Endothelial cell of umbilical vein (primary cell): ENCODE measurements around the gene ZNF776. TPM values are rescaled to one million over a fixed set of nuclear protein-coding genes. Genes with fewer than 3 reads are reported as not detected.
A peak's percentile ranks its signal among the peaks of the same experiment; 100 is the strongest.

ENCODE experiments used
- BruUV-seq: library from RNA; stranded (reverse); fragments of 400-500 nt; replicated peaks from 2 replicates; lab custom pipeline; 2021; lab: Mats Ljungman, UMichigan
- CTCF ChIA-PET: fragments of 300-600, 350-600 bp; sonication (Branson Sonifier 250); formaldehyde crosslinking; loops from one replicate; lab custom pipeline; 2021; ENCODE audit warnings: antibody characterized with exemption, inconsistent platforms; lab: Charles Lee
- POLR2A ChIA-PET: fragments of 300-600, 350-600 bp; sonication (Branson Sonifier 250); formaldehyde crosslinking; loops from one replicate; lab custom pipeline; 2021; ENCODE audit warnings: antibody characterized with exemption, inconsistent platforms; lab: Charles Lee
- DNase-seq: peaks from one replicate; pipeline ENCODE4 v3.0.0-alpha.2; 2011; ENCODE audit warnings: low read depth, low spot score
- FAIRE-seq: peaks from 2 replicates; lab custom pipeline; 2011; peaks lifted over from hg19 to GRCh38; lab: Jason Lieb, UNC
- H2AFZ ChIP-seq: 2 replicates; pipeline ENCODE4 v1.6.0; 2012; ENCODE audit warnings: low read depth, low read length, control low read depth, inconsistent platforms
- H3K27ac ChIP-seq: 2 replicates; pipeline ENCODE4 v1.5.1; 2011; ENCODE audit warnings: low read depth, mild to moderate bottlenecking, control low read depth, low read length, moderate library complexity; ENCODE audit not compliant: insufficient read depth
- H3K27me3 ChIP-seq, 2 experiments: 2 replicates each; pipeline versions ENCODE4 v1.6.0 to v1.6.1; 2011; ENCODE audit warnings: low read length in 2 of 2, mixed read lengths in 1 of 2; ENCODE audit not compliant: control insufficient read depth in 2 of 2, insufficient read depth in 2 of 2
- H3K36me3 ChIP-seq, 2 experiments: 2 replicates in 1 of 2; 3 replicates in 1 of 2; pipeline ENCODE4 v1.5.1; 2011; ENCODE audit warnings: low read length in 2 of 2, mild to moderate bottlenecking in 1 of 2, moderate library complexity in 1 of 2; ENCODE audit not compliant: control insufficient read depth in 2 of 2, insufficient read depth in 2 of 2; ENCODE audit errors: extremely low read depth in 1 of 2
- H3K4me1 ChIP-seq: 3 replicates; pipeline ENCODE4 v1.5.1; 2011; ENCODE audit warnings: mild to moderate bottlenecking, low read length; ENCODE audit not compliant: control insufficient read depth, insufficient read depth; ENCODE audit errors: extremely low read depth
- H3K4me2 ChIP-seq: 2 replicates; pipeline ENCODE4 v1.6.1; 2011; ENCODE audit warnings: low read length, control low read depth, mixed read lengths; ENCODE audit not compliant: insufficient read depth
- H3K4me3 ChIP-seq, 3 experiments: fragments of 200-600 bp in 1 of 3; sonication (generic), shearing (Covaris generic) in 1 of 3; replicated peaks in 1 of 3; 2 replicates each; pipeline ENCODE4 v1.5.1; 2011 to 2016; ENCODE audit warnings: control low read depth in 3 of 3, low read length in 3 of 3, mild to moderate bottlenecking in 2 of 3, inconsistent platforms in 1 of 3, low read depth in 1 of 3, moderate library complexity in 1 of 3; ENCODE audit not compliant: insufficient read depth in 1 of 3
- H3K79me2 ChIP-seq: 2 replicates; pipeline ENCODE4 v1.6.0; 2012; ENCODE audit warnings: low read length, inconsistent platforms; ENCODE audit not compliant: control insufficient read depth, insufficient read depth
- H3K9ac ChIP-seq: replicated peaks from 2 replicates; pipeline ENCODE3; 2011; ENCODE audit warnings: low read length, control low read depth; ENCODE audit not compliant: insufficient read depth; ENCODE audit errors: extremely low read depth
- H3K9me1 ChIP-seq: replicated peaks from 3 replicates; pipeline ENCODE4 v1.6.0; 2011; ENCODE audit warnings: mild to moderate bottlenecking, low read length; ENCODE audit not compliant: control insufficient read depth, insufficient read depth; ENCODE audit errors: extremely low read depth
- H3K9me3 ChIP-seq: replicated peaks from 2 replicates; pipeline ENCODE4 v1.5.1; 2012; ENCODE audit warnings: low read length, inconsistent platforms; ENCODE audit not compliant: control insufficient read depth, insufficient read depth
- H4K20me1 ChIP-seq: replicated peaks from 2 replicates; pipeline ENCODE3; 2011; ENCODE audit warnings: mild to moderate bottlenecking, low read length; ENCODE audit not compliant: control insufficient read depth, insufficient read depth; ENCODE audit errors: extremely low read depth
- EZH2 ChIP-seq: IDR thresholded peaks from 2 replicates; pipeline ENCODE4 v1.6.1; 2012; ENCODE audit warnings: borderline replicate concordance, low read depth, mild to moderate bottlenecking, moderate library complexity, low read length, inconsistent platforms; ENCODE audit not compliant: severe bottlenecking
- FOS ChIP-seq: IDR thresholded peaks from 2 replicates; pipeline ENCODE4 v1.6.1; 2011; ENCODE audit warnings: mild to moderate bottlenecking, low read length, moderate library complexity, borderline replicate concordance; ENCODE audit not compliant: insufficient read depth
- GATA2 ChIP-seq: IDR thresholded peaks from 2 replicates; pipeline ENCODE4 v1.7.0; 2011; ENCODE audit warnings: low read depth, mild to moderate bottlenecking, moderate library complexity, mixed read lengths, low read length; ENCODE audit not compliant: insufficient read length, insufficient read depth
- JUN ChIP-seq: IDR thresholded peaks from 2 replicates; pipeline ENCODE4 v1.6.1; 2011; ENCODE audit warnings: borderline replicate concordance, low read depth; ENCODE audit not compliant: insufficient read length, insufficient read depth
- MYC ChIP-seq: IDR thresholded peaks from one replicate; pipeline ENCODE4 v1.6.1; 2011; ENCODE audit warnings: mild to moderate bottlenecking, low read depth, low read length
- POLR2A ChIP-seq: IDR thresholded peaks from 2 replicates; pipeline ENCODE4 v1.6.1; 2012; ENCODE audit warnings: low read depth, mild to moderate bottlenecking, control low read depth, low read length
- POLR2AphosphoS5 ChIP-seq: IDR thresholded peaks from 2 replicates; pipeline ENCODE4 v1.6.1; 2012; ENCODE audit warnings: low read depth, mild to moderate bottlenecking, control low read depth, low read length, moderate library complexity; ENCODE audit not compliant: insufficient read depth
- dilution Hi-C: fragments of 300-500 bp; cut with MboI; formaldehyde crosslinking; loops from one replicate; pipeline ENCODE4 v1.15.0; 2019; ENCODE audit warnings: low sequenced_read_pairs; ENCODE audit not compliant: extremely low pct_ligation_motif_present
- intact Hi-C: fragments of 100-400 bp; cut with micrococcal nuclease; formaldehyde crosslinking; loops from one replicate; pipeline ENCODE4 v1.10.0; 2022
- polyA plus RNA-seq, 4 experiments: library from polyadenylated mRNA; depleted of rRNA in 3 of 4; stranded (reverse) in 3 of 4; unstranded in 1 of 4; fragments of >200 nt; gene quantifications; 2 replicates each; pipeline versions ENCODE4 v1.2.1 to v1.2.3, GENCODE V29; 2011 to 2012; ENCODE audit warnings: missing spikeins in 1 of 4
- total RNA-seq: library from RNA; stranded (reverse); gene quantifications from 2 replicates; pipeline ENCODE4 v1.2.3, GENCODE V29; 2021
- TF ChIP-seq, protein P1 (sequence below), 2 donors: IDR thresholded peaks; 1 replicate in 1 of 2; 2 replicates in 1 of 2; pipeline ENCODE4 v1.5.1; 2011; ENCODE audit warnings: low read length in 2 of 2, mild to moderate bottlenecking in 2 of 2, moderate library complexity in 2 of 2, control low read depth in 1 of 2, inconsistent platforms in 1 of 2, low read depth in 1 of 2; ENCODE audit not compliant: insufficient read depth in 1 of 2; ENCODE audit errors: extremely low read depth in 1 of 2
- TF ChIP-seq, protein P2 (sequence below): IDR thresholded peaks from 2 replicates; pipeline ENCODE4 v1.6.1; 2011; ENCODE audit not compliant: insufficient read depth, insufficient read length

The ZNF776 gene
- total and polyA plus RNA-seq, 2 donors (not counting 3 experiments of a cell fraction or from before 2014, with no cell fraction given): 5.7 to 12.1 TPM

DNA sequence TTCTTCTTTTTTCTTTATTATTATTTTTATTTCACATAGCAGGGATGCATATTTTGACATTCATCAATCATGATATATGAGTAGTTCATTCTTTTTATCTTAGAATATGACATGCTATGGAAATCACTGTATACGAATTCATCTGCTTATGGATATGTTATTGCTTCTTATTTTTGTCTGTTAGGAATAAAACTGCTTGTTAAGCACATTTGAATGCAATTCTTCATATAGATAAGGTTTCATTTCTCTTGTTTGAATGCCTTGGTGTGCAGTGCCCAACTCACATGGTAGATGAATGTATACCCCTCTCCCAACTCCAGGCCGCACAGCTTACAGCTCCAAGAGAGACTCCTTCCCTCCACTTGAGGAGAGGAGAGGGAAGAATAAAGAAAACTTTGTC lies 11.3 kb downstream of the ZNF776 start:
- peaks cover 11 to 33% of the 10 kb centered on the region in 2 experiments for H3K36me3 ChIP-seq
- H3K4me1 ChIP-seq: no peaks in the 10 kb centered on the region
- H3K4me2 ChIP-seq: no peak overlapping the region
- H3K9me1 ChIP-seq: no peaks in the 10 kb centered on the region
- H3K27ac ChIP-seq: no peak overlapping the region
- peaks cover 15% of the 10 kb centered on the region for H3K9me3 ChIP-seq
- intact Hi-C loops (no loop called here), dilution Hi-C loops (no loop called here)
- H3K27me3 ChIP-seq: no peaks in the 10 kb centered on the region
- no TSS peak for BruUV-seq
- TF ChIP-seq, protein P1, sequence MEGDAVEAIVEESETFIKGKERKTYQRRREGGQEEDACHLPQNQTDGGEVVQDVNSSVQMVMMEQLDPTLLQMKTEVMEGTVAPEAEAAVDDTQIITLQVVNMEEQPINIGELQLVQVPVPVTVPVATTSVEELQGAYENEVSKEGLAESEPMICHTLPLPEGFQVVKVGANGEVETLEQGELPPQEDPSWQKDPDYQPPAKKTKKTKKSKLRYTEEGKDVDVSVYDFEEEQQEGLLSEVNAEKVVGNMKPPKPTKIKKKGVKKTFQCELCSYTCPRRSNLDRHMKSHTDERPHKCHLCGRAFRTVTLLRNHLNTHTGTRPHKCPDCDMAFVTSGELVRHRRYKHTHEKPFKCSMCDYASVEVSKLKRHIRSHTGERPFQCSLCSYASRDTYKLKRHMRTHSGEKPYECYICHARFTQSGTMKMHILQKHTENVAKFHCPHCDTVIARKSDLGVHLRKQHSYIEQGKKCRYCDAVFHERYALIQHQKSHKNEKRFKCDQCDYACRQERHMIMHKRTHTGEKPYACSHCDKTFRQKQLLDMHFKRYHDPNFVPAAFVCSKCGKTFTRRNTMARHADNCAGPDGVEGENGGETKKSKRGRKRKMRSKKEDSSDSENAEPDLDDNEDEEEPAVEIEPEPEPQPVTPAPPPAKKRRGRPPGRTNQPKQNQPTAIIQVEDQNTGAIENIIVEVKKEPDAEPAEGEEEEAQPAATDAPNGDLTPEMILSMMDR (IDR thresholded peaks at IDR 0.05; ENCODE audit: extremely low read depth in 1 of 2, insufficient read depth in 1 of 2, low read depth in 1 of 2, low read length in 2 of 2): no peak
- CTCF ChIA-PET: no interaction called here
- no peak for DNase-seq
- H3K79me2 ChIP-seq: no peaks in the 10 kb centered on the region
- POLR2A ChIA-PET: no interaction called here
- no peaks in the 10 kb centered on the region for H4K20me1 ChIP-seq
- H2AFZ ChIP-seq: no peak overlapping the region
- FAIRE-seq: no peak
- H3K4me3 ChIP-seq: no peak overlapping the region
- no peak overlapping the region for H3K9ac ChIP-seq

DNA sequence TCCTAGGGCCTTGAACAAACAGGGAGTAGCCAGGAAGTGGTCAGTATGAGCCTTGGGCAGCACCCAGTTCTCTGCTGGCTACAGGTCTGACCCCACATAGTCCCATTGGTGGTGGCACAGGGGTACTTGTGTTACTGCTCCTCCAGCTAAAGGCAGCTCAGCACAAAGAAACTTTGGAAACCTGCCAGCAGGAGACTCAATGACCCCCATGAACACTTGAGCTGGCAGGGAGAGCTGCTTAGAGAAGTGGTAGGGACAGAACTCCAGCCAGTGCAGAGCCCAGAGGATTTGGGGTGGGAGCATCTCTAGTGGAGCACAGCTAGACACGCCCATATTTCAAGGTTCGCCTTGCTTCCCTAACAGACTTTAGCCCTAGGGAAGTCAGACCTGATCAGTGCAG lies 12.5 kb downstream of the ZNF776 start:
- Histone ChIP-seq H2AFZ (no peak overlapping the region), H3K36me3 (peaks cover 0 to 21% of the 10 kb centered on the region in 2 experiments)

More for the DNA sequence above, 12.5 kb downstream of the ZNF776 start:
- Histone ChIP-seq H3K27me3 (no peaks in the 10 kb centered on the region), H4K20me1 (no peaks in the 10 kb centered on the region), H3K79me2 (no peaks in the 10 kb centered on the region), H3K9ac (no peak overlapping the region), H3K4me1 (no peaks in the 10 kb centered on the region), H3K4me3 (no peak overlapping the region), H3K9me1 (no peaks in the 10 kb centered on the region), H3K27ac (no peak overlapping the region), H3K9me3 (peaks cover 3% of the 10 kb centered on the region), H3K4me2 (no peak overlapping the region)
- no peak for DNase-seq
- POLR2A ChIA-PET: interaction anchor here (0.6 kb wide), 1 partner anchor 63 kb away, joined by 5 read pairs; no protein-coding TSS in a partner anchor
- dilution Hi-C loops: no loop called here
- FAIRE-seq: no peak
- TF ChIP-seq MYC (no peak), FOS (no peak), POLR2AphosphoS5 (no peak), GATA2 (no peak), EZH2 (no peak), JUN (no peak), POLR2A (peak; percentile 21)
- TF ChIP-seq, protein P2, sequence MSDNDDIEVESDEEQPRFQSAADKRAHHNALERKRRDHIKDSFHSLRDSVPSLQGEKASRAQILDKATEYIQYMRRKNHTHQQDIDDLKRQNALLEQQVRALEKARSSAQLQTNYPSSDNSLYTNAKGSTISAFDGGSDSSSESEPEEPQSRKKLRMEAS: no peak
- intact Hi-C loops: no loop called here
- no TSS peak for BruUV-seq
- CTCF ChIA-PET: no interaction called here
